GM21423 (cell line): Measurements from ENCODE around the gene BRI3BP.
A peak's percentile ranks its signal among the peaks of the same experiment; 100 is the strongest.
"Not testable (repeated sequence)": the region's sequence is repeated elsewhere in the genome, so short reads cannot be mapped to it uniquely, and the experiment has no call there.

Source experiments
- ATAC-seq: cut with Tn5 transposase; IDR thresholded peaks from one replicate; pipeline ENCODE4 v1.9.1; 2021; ENCODE audit warnings: mild to moderate bottlenecking, moderate library complexity; ENCODE audit not compliant: unreplicated experiment

The BRI3BP gene

DNA sequence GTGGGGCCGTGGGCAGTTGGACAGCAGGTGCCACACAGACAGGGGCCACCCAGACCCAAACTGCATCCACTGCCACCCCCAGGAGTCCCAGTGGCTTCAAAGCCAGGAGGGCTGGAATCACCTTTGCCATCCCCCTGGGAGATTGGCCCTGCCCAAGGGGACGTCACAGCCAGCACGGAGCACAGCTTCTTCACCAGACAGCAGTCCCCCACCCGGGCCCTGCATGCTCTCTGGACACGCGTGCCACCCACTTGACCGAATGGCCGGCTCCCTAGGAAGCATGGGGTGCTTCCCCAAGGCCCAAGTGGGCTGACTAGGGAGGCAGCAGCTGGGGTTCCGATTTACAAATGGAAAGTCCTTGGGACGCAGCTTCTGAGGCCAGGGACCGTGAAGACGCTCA lies 21.8 kb upstream of the BRI3BP start:
- no peak for ATAC-seq

DNA sequence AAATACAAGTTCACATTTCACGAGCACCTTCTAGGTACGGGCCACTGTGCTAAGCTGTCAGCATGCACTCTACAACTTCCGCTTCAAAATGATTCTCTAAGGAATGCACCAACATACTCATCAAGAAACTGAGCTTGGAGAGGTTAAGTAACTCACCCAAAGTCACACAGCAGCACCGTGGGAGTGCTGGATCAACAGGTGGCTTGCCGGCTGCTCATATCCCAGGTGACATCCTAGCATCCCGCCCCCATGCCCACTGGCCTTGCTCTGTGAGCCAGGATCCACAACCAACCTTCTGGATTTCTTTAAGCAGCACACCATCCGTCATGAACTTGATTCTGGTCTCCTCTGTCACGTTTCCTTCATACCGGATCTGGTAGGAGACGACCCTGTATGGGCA lies 21.2 kb upstream of the BRI3BP start:
- no peak for ATAC-seq

DNA sequence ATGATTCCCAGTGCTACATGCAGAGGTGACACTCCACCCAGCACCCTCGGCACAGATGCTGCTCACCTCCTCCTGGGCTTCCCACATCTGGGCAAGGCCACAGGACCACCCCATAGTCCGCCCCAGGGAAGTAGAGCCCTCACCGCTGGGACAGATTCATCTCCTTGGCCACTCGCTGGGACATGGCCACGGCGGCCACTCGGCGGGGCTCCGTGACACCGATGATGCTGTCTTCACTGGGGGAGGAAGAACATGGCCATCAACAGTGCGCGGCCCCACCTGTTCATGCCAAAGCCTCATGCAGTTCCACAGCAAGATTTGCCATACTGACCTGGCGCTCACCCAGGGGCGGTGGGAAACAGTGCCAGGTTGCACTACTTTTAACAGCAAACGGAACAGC lies 18.2 kb upstream of the BRI3BP start:
- no peak for ATAC-seq

DNA sequence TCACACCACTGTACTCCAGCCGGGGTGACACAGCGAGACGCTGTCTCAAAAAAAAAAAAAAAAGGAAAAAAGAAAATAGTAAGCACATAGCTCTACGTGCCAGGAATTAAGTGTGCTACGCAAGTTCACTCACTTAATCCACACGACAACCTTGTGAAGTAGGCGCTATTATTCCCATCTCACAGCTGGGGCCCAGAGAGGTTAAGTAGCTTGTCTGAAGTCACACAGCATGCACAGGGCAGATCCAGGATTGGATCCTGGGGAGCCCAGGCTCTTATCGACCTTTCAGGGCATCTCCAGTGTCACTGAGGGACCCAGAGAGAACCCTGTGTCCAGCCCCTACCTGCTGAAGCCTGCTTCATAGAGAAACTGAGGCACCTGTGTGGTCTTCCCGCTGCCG lies 16.4 kb upstream of the BRI3BP start:
- no peak for ATAC-seq

DNA sequence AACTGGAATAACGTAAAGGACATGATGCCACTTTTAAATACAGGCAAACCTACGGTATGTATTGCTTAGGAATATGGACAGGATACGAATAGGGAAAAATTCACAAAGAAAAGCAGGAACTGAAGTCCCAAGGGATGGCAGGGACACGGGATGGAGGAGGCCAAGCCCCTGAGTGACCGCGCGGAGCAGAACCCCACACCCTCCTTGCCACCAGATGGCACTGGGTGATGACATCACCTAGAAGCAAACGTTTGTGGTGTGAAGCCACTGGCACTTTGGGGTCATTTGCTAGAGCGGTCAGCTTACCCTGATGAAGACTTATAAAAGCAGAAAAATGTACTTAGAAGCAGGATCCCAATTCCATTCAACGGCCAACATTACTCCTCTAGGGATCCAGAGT lies 13.9 kb upstream of the BRI3BP start:
- no peak for ATAC-seq

DNA sequence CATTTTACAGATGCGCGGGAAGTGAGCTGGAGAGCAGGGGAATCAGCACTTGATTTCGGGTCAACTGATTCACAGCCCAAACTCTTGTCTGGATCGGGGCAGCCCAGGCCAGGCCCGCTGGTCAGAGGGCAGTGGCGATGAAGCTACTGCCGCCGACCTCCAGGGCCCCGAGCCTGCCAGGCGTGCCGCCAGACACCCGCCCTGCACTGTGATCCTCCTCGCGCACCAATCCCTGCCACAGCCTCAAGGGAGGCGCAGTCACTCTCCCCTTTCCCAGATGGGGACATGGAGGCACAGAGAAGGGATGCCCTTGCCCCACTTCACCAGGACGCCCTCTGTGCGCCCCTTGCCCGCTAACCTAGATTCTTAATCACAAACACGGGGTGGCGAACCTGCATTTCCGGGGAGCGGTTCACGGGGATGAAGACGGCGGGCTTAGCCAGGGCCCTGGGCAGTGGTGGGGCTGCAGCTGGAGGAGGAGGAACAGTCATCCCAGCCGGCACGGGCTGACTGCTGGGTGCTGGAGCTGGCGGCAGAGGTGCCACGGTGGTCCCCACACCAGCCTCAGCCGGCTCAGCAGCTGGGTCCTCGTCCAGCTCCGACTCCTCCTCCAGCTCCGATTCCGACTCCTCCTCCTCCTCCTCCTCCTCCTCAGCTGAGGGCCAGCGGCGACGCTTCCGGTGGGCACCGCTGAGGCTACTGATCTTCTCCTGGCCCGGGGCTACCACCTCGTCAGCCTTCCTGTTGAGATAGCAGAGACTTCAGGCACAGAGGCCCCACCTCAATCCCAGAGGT lies 13.2 kb upstream of the BRI3BP start:
- no peak for ATAC-seq

DNA sequence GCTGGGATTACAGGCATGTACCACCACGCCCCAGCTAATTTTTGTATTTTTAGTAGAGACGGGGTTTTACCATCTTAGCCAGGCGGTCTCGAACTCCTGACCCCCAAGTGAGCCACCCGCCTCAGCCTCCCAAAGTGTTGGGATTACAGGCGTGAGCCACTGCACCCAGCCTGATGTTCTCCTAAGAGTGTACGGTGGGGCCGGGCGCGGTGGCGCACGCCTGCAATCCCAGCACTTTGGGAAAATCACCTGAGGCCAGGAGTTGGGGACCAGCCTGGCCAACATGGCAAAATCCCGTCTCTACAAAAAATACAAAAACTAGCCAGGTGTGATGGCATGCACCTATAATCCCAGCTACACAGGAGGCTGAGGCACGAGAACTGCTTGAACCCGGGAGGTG lies 6.6 kb upstream of the BRI3BP start:
- ATAC-seq, result not testable (repeated sequence)

DNA sequence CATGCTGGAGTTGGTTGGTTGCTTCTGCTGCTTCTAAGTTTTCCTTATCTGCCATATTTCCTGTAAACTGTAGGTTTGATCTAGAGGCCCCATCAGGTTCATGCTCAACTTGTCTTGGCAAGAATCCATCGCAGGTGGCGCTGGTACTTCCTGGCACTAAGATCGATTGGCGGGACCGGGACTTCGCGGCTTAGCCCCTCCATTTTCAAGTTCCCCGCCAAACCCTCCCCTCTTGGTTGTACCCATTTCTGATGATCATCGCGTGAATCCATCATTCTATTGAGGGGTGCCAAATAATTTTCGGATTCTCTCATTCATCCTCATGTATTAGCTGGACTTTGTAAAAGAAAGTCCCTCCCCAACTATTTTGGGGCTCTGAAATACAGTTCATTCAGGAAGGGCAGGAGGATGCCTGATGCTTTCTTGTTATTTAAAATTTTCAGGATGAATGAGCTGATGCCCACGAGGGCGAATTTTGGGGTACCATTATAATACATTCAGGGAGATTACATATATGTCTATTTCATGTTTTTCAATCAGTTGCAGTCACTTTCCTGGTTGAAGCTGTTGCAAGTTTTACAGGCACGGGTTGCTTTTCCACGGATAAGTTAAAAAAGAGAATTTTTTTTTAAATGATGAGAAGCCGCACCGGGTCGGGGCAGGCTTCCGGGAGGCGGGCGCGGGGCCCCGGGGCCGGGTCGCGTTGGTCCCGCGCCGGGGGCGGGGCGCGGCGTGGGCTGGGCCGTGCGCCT lies 395 bp upstream of the BRI3BP start:
- ATAC-seq, result peak; percentile 22

DNA sequence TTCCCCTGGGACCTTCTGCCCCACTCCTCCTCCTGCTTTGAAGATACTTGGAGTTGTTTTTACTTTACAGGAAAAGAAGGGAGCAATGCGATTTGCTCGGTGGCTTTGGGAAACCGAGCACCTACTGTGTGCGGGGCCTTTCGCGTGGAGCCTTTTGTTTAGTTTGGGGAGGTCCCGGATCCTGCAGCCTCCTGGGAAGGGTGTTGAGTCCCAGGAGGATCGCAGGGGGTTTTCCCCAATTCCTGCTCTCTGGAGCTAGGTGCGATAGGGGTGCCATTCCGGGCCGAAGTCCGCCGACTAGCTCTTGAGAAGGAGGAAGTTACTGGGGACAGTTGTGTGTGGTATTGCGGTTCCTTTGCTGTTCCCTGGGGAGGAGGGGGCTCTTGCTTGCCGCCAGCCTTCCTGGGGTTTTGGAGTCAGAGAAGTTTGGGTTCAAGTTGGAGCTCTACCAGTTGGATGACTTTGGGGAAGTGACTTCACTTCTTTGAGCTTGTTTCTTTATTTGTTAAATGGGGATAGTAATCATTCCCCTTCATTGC lies 1.1 kb downstream of the BRI3BP start:
- peak; percentile 32 for ATAC-seq

DNA sequence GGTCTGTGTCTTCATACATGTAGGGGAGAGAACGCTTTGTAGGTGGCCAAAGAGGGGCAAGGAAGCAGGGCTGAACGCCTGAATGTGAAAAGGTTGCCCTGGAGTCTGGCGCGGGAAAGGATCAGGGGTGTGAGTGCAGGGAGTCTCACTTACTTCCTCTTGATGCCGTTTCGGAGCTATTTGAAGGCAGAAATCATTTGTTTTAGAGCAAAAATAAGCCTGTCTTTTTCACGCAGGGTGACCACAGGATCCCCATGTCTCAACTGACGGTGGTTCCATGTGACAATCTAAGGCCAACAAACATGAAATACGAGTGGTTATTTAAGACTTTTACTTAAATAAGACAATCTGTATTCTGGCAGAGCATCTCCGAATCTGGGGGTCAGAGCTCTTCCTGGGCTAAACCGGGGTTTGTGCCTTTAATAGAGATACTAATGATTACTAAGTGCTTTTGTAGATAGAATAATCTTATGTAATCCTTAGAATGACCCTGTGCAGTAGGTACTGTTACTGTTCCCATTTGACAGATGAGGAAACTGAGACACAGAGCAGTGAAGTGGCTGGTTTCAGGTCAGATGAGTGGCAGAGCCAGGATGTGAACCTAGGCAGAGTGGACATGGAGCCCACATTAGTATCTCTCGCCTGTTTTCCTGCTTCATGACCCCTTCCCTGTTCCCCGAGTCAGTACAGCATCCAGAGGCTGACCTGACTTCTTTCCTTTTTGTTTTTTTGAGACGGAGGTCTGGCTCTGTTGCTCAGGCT lies 1.9 kb downstream of the BRI3BP start:
- ATAC-seq, result no peak

DNA sequence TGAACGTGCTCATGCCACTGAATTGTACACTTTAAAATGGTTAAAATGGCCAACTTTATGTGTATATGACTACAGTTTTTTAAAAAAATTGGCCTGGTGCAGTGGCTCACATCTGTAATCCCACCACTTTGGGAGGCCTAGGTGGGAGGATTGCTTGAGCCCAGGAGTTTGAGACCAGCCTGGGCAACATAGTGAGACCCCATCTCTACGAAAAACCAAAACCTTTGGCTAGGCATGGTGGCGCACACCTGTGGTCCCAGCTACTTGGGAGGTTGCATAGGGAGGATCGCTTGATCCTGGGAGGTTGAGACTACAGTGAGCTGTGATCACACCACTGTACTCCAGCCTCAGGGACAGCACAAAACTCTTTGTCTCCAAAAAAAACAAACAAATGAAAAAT lies 5.3 kb downstream of the BRI3BP start:
- no peak for ATAC-seq

DNA sequence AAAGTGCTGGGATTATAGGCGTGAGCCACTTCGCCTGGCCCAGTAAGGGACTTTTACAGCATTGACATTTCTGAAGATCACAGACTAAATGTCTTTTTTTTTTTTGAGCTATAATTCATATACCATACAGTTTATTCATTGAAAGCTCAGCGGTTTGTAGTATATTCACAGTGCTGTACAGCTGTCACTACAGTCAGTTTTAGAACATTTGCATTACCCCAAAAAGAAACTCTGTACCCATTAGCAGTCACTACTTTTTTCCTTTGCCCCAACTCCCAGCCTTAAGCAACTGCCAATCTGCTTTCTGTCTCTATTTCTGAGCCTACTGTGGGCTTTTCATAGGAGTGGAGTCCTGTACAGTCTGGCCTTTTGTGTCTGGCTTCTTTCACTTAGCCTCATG lies 8.2 kb downstream of the BRI3BP start:
- no peak for ATAC-seq

DNA sequence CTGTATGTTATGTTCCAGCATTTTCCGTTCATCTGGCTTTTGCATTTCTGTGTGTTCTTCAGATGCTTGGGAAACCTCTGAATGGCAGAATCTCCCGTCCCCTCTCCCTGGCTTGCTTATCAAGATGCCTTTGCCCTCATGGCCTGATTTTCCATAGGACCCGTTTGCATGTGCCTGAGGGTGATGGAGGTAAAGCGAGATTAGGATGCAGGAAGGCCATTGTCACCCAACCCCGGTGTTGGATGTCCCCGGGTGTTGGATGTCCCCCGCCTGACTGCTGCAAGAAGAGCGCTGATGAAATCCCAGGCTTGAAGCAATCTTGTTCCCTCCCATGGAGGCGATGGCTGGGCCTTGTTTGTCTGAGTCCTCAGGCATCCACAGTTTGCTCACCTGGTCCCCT lies 9.6 kb downstream of the BRI3BP start:
- no peak for ATAC-seq

DNA sequence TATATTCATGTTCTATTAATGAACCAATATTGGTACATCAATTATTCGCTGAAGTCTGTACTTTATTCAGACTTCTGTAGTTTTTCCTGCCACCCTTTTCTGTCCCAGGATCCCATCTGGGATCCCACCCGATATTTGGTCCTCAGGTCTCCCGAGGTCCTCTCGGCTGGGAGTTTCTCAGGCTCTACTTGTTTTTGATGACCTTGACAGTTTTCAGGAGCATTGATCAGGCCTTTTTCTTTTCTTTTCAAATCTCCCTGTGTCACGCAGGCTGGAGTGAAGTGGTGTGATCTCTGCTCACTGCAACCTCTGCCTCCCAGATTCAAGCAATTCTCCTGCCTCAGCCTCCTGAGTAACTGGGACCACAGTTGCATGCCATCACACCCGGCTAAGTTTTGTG lies 11.2 kb downstream of the BRI3BP start:
- ATAC-seq, result no peak

DNA sequence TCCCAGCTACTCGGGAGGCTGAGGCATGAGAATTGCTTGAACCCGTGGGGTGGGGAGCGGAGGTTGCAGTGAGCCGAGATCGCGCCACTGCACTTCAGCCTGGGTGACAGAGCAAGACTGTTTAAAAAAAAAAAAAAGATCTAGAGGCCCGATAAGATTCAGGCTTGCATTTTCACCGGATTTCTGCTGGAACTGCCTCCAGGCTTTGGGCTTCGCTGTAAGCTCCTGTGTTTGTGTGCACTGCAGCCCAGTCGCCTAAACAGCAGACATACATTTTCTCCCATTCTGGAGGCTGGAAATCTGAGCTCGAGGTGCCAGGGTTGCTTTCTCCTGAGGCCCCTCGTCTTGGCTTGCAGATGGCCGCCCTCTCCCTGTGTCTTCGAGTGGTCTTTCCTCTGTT lies 12.2 kb downstream of the BRI3BP start:
- no peak for ATAC-seq

DNA sequence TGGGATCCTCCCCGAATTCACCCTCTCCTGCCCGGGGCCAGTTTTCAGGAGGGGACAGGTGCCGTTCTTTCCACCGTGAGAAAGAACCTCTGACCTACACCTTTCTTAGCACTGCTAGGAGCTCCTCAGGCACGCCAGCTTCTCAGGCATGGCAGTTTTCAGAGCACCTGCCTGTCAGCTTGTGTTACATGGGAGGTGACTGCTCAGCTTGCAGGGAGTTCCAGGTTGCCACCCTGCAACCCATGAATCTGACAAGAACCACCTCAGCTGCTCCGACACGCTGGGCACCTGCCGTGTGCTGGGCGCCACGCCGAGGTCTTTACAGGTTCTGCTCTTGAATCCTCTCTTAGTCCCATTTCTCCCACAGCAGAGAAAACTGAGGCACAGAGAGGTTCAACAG lies 12.9 kb downstream of the BRI3BP start:
- ATAC-seq, result no peak

DNA sequence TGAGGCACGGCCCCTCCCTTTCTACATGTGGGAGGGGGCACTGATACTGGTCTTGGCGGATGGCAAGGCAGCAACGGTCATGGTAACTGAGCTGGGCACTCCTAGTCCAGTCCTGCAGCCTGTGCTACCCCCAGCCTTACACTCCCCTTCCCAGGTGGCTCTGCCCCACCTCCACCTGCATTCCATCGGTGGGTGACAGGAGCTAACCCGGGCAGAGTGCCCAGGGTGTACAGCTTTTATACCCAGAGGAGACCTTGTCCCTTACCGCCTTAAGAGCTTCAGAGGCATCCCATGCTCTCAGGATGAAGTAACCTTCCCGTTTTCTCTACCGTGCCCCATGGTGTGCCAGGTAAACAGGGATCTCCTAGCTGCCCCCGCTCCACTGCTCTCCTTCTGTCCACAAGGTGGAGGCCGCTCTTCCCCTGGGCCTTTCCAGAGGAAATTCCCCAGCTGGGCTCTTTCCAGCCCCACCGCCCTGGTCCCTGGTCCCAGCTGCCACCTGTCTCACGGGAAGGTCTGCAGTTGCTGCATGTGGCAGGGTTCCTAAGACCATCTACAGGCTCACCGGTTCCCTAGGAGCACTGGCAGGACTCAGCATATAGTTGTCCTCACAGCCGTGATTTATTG lies 20.5 kb downstream of the BRI3BP start:
- no peak for ATAC-seq

DNA sequence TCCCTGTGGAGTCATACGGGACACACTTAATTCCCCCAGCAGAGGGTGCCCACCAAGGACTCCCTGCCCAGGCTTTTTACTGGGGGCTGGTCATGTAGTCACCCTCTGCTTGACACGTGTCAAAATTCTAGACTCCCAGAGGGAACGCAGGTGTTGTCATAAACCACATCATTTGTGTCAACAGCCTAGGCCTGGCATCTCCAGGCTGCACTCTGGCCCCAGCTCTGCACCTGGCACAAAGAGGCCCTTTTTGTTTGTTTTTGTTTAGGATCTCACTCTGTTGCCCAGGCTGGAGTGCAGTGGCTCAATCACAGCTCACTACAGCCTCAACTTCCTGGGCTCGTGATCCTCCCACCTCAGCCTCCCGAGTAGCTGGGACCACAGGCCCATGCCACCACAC lies 21.1 kb downstream of the BRI3BP start:
- no peak for ATAC-seq

DNA sequence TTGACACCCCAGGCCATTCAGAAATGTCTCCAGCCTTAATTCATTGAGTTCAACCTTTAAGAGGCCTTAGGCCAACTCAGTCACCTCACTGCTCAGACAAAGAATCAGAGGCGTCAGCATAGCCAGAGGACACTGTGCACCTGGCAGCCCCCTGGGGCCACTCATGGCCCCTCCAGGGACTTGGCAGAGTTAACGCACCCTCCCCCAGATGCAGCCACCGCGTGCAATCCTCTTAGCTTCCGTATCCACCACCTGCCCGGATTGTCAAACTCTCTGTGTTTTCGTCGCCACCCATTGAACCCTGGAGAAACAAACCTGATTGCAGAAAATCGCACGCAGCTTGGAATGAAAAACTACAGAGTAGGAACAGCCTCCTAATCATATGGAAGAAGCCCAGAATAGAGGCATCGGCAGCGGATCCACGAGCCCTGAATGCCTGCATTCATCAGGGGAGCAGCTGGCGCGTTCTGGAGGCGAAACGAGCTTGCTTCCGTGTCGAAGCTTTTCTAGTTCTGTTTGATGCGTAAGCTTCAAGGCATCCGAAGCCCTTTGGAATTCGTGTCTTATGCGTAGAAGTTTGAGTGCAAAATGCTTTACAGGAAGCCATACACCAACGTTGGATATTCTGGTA lies 22.4 kb downstream of the BRI3BP start:
- no peak for ATAC-seq

DNA sequence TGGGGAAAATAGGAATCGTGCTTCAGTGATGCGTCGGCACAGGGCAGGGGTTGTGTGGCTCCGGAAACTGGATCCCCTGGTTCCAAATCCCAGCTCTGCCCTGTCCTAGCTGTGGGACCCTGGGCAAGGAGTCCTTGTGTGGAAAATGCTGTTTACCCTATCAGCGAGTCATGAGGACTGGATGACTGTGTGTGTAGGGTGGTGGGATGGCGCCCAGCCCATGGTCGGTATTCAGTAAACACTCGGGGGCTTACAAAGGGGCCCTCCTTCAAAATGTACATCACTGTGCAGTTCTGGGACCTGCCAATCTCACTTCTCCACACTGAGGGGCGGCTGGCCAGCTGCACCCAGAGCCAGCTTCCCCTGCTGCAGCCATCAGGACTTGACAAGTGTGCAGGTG lies 24.4 kb downstream of the BRI3BP start:
- no peak for ATAC-seq

DNA sequence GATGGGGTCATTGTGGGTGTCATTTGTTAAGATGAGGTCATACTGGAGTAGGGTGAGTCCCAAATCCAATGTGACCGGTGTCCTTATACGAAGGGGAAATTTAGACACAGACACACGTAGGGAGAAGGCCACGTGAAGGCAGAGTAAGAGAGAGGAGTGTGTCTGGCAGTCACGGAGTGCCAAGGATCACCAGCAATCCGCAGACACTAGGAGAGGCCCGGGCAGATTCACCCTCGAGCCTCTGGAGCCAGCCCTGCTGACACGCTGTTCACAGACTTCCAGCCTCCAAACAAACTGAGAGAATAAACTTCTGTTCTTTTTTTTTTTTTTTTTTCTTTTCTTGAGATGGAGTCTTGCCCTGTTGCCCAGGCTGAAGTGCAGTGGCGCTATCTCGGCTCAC lies 24.9 kb downstream of the BRI3BP start:
- no peak for ATAC-seq
